H9 (cell line): ENCODE data around the gene RNF214. TPM values are rescaled to one million over a fixed set of nuclear protein-coding genes. Genes with fewer than 3 reads are reported as not detected.

Experiments
- DNase-seq: peaks from one replicate; pipeline ENCODE4 v3.0.0-alpha.2; 2017
- H2AFZ ChIP-seq: one replicate; pipeline ENCODE4 v1.6.1; 2013; ENCODE audit warnings: mild to moderate bottlenecking, low read length, control low read depth, moderate library complexity
- H2AK5ac ChIP-seq: 2 replicates; pipeline ENCODE4 v1.6.1; 2013; ENCODE audit warnings: low read length, control low read depth, mixed read lengths; ENCODE audit not compliant: insufficient read length
- H2BK120ac ChIP-seq: one replicate; pipeline ENCODE4 v1.6.1; 2013; ENCODE audit warnings: low read depth, mild to moderate bottlenecking, low read length, control low read depth, inconsistent platforms; ENCODE audit not compliant: poor library complexity, severe bottlenecking
- H2BK12ac ChIP-seq: 2 replicates; pipeline ENCODE4 v1.6.1; 2013; ENCODE audit warnings: low read length, control low read depth, mixed read lengths, low read depth; ENCODE audit not compliant: insufficient read length
- H2BK15ac ChIP-seq: 2 replicates; pipeline ENCODE4 v1.6.1; 2013; ENCODE audit warnings: low read depth, low read length, control low read depth
- H2BK20ac ChIP-seq: one replicate; pipeline ENCODE4 v1.6.1; 2013; ENCODE audit warnings: low read depth, mild to moderate bottlenecking, low read length, control low read depth, inconsistent platforms; ENCODE audit not compliant: poor library complexity, severe bottlenecking
- H2BK5ac ChIP-seq: 2 replicates; pipeline ENCODE4 v1.6.1; 2013; ENCODE audit warnings: low read length, control low read depth, mixed read lengths; ENCODE audit not compliant: insufficient read length
- H3K14ac ChIP-seq: 2 replicates; pipeline ENCODE4 v1.6.1; 2013; ENCODE audit warnings: low read length, control low read depth; ENCODE audit not compliant: insufficient read depth
- H3K18ac ChIP-seq: 2 replicates; pipeline ENCODE4 v1.6.1; 2013; ENCODE audit warnings: low read depth, mild to moderate bottlenecking, mixed read lengths, low read length, control low read depth; ENCODE audit not compliant: insufficient read length
- H3K23ac ChIP-seq: 2 replicates; pipeline ENCODE4 v1.6.1; 2013; ENCODE audit warnings: low read length, control low read depth, mixed read lengths, low read depth; ENCODE audit not compliant: insufficient read length
- H3K23me2 ChIP-seq: 2 replicates; pipeline ENCODE4 v1.6.1; 2013; ENCODE audit warnings: low read depth, mild to moderate bottlenecking, mixed read lengths, low read length, control low read depth; ENCODE audit not compliant: insufficient read length, poor library complexity, severe bottlenecking
- H3K27ac ChIP-seq: 2 replicates; pipeline ENCODE4 v1.5.1; 2013; ENCODE audit warnings: low read length, control low read depth, mixed read lengths, low read depth; ENCODE audit not compliant: insufficient read length
- H3K27me3 ChIP-seq: 2 replicates; pipeline ENCODE4 v1.6.1; 2013; ENCODE audit warnings: low read length, control low read depth, inconsistent platforms; ENCODE audit not compliant: insufficient read depth
- H3K4ac ChIP-seq: 2 replicates; pipeline ENCODE4 v1.6.1; 2013; ENCODE audit warnings: low read depth, mild to moderate bottlenecking, control low read depth, inconsistent platforms, low read length, moderate library complexity
- H3K4me1 ChIP-seq: 2 replicates; pipeline ENCODE4 v1.6.1; 2013; ENCODE audit warnings: low read length, control low read depth, inconsistent platforms; ENCODE audit not compliant: insufficient read depth
- H3K4me2 ChIP-seq: 2 replicates; pipeline ENCODE4 v1.6.1; 2013; ENCODE audit warnings: low read length, control low read depth, mixed read lengths; ENCODE audit not compliant: insufficient read length, insufficient read depth
- H3K56ac ChIP-seq: 2 replicates; pipeline ENCODE4 v1.6.1; 2013; ENCODE audit warnings: low read depth, mild to moderate bottlenecking, mixed read lengths, low read length, control low read depth; ENCODE audit not compliant: insufficient read length
- H3K79me1 ChIP-seq: 2 replicates; pipeline ENCODE4 v1.6.1; 2013; ENCODE audit warnings: low read depth, mild to moderate bottlenecking, moderate library complexity, low read length, control low read depth, inconsistent platforms; ENCODE audit not compliant: insufficient read depth, poor library complexity, severe bottlenecking
- H3K79me2 ChIP-seq: 2 replicates; pipeline ENCODE4 v1.6.1; 2013; ENCODE audit warnings: low read length, control low read depth, inconsistent platforms; ENCODE audit not compliant: insufficient read depth
- H3K9ac ChIP-seq: 2 replicates; pipeline ENCODE4 v1.6.1; 2013; ENCODE audit warnings: low read length, control low read depth, mixed read lengths; ENCODE audit not compliant: insufficient read length; ENCODE audit errors: extremely low read depth
- H3K9me3 ChIP-seq: one replicate; pipeline ENCODE4 v1.6.1; 2013; ENCODE audit warnings: low read depth, low read length, inconsistent platforms; ENCODE audit not compliant: control insufficient read depth
- H3T11ph ChIP-seq: one replicate; pipeline ENCODE4 v1.6.1; 2013; ENCODE audit warnings: mild to moderate bottlenecking, low read length, control low read depth, inconsistent platforms
- H4K20me1 ChIP-seq: one replicate; pipeline ENCODE4 v1.6.1; 2013; ENCODE audit not compliant: control insufficient read depth, insufficient read length, insufficient read depth
- H4K5ac ChIP-seq: 2 replicates; pipeline ENCODE4 v1.6.1; 2013; ENCODE audit warnings: low read depth, mild to moderate bottlenecking, mixed read lengths, low read length, control low read depth; ENCODE audit not compliant: insufficient read length
- H4K8ac ChIP-seq: replicated peaks from 2 replicates; pipeline ENCODE4 v1.6.1; 2013; ENCODE audit warnings: low read length, control low read depth, mixed read lengths, low read depth; ENCODE audit not compliant: insufficient read length
- H4K91ac ChIP-seq: 2 replicates; pipeline ENCODE4 v1.6.1; 2013; ENCODE audit warnings: low read depth, mild to moderate bottlenecking, moderate library complexity, mixed read lengths, low read length, control low read depth; ENCODE audit not compliant: insufficient read length
- H3K27ac Mint-ChIP-seq, 3 experiments: 2 replicates in 2 of 3; 3 replicates in 1 of 3; pipeline ENCODE4 v1.8.0; 2020 to 2021; ENCODE audit warnings: mixed read lengths in 3 of 3, mild to moderate bottlenecking in 1 of 3, moderate library complexity in 1 of 3
- H3K27me3 Mint-ChIP-seq: 2 replicates; pipeline ENCODE4 v1.8.0; 2021; ENCODE audit warnings: low read depth, mild to moderate bottlenecking, moderate library complexity, mixed read lengths
- H3K36me3 Mint-ChIP-seq, 3 experiments: 2 replicates in 2 of 3; 3 replicates in 1 of 3; pipeline ENCODE4 v1.8.0; 2020 to 2021; ENCODE audit warnings: low read depth in 3 of 3, mixed read lengths in 3 of 3; ENCODE audit not compliant: insufficient read depth in 1 of 3
- H3K4me1 Mint-ChIP-seq, 2 experiments: 2 replicates each; pipeline ENCODE4 v1.8.0; 2020; ENCODE audit warnings: mixed read lengths in 2 of 2
- H3K4me3 Mint-ChIP-seq, 2 experiments: 2 replicates in 1 of 2; 3 replicates in 1 of 2; pipeline ENCODE4 v1.8.0; 2020 to 2021; ENCODE audit warnings: mild to moderate bottlenecking in 2 of 2, mixed read lengths in 2 of 2, moderate library complexity in 1 of 2
- H3K9me3 Mint-ChIP-seq, 2 experiments: 2 replicates in 1 of 2; 3 replicates in 1 of 2; pipeline ENCODE4 v1.8.0; 2020; ENCODE audit warnings: mild to moderate bottlenecking in 2 of 2, mixed read lengths in 2 of 2, moderate library complexity in 1 of 2
- CTCF ChIP-seq: fragments of 200-600 bp; sonication (generic); conservative IDR thresholded peaks from 3 replicates; pipeline ENCODE4 v1.8.0; 2021; ENCODE audit warnings: antibody characterized with exemption, mild to moderate bottlenecking
- WGBS: extraction: QIAGEN DNeasy Blood & Tissue Kit; methylation state at CpG from one replicate; pipeline ENCODE4 v1.1.7; 2013; ENCODE audit warnings: missing lambda C conversion rate, low lambda C conversion rate, mixed read lengths; ENCODE audit not compliant: insufficient read length; ENCODE audit errors: extremely low coverage; 5-methylcytosine and 5-hydroxymethylcytosine counted together
- total RNA-seq: library from RNA; stranded (reverse); gene quantifications from 2 replicates; pipeline ENCODE4 v1.2.1, GENCODE V29; 2021

Gene RNF214
- total RNA-seq, 1 experiment from 2014 or later = 26.0 TPM

GRCh38 chr11:117185736-117186430 is 46.6 kb upstream of the RNF214 start:
- Histone ChIP-seq H2BK12ac (no peak overlapping the region), H3K4me2 (no peak overlapping the region), H4K8ac (no peak overlapping the region), H2BK5ac (no peak overlapping the region), H3K23me2 (no peaks in the 10 kb centered on the region), H3K14ac (no peak overlapping the region), H4K5ac (no peak overlapping the region), H3K79me2 (no peaks in the 10 kb centered on the region), H2BK15ac (no peak overlapping the region), H3K27ac (no peak overlapping the region), H3K27me3 (no peaks in the 10 kb centered on the region), H4K91ac (no peak overlapping the region), H2AK5ac (no peak overlapping the region), H2AFZ (no peak overlapping the region), H3K9ac (no peak overlapping the region), H3K4ac (no peak overlapping the region), H3K18ac (no peak overlapping the region), H4K20me1 (no peaks in the 10 kb centered on the region), H3K79me1 (no peaks in the 10 kb centered on the region), H3T11ph (no peak overlapping the region), H2BK120ac (no peak overlapping the region), H3K4me1 (no peaks in the 10 kb centered on the region), H3K56ac (no peak overlapping the region), H3K23ac (no peak overlapping the region), H2BK20ac (no peak overlapping the region), H3K9me3 (no peaks in the 10 kb centered on the region)
- Mint-ChIP-seq H3K4me1 (peaks cover 3 to 4% of the 10 kb centered on the region in 2 experiments), H3K9me3 (no peaks in the 10 kb centered on the region), H3K36me3 (peaks cover 3 to 37% (median 24%) of the 10 kb centered on the region in 3 experiments; a peak in 6 of 7 replicates), H3K27ac (no peak overlapping the region; a peak in 2 of 7 replicates), H3K4me3 (no peak overlapping the region), H3K27me3 (peaks cover 3% of the 10 kb centered on the region; the same call in 1 of the 2 replicates)
- DNase-seq = no peak
- TF ChIP-seq CTCF = no peak
- WGBS = no CpG with 5 or more reads among the region's 5 CpGs
